SU-DHL-6 (cell line): ENCODE data around the gene TXNL1.

Experiments used
- EZH2phosphoT487 ChIP-seq: fragments of 200-600 bp; sonication (generic), shearing (Covaris generic); conservative IDR thresholded peaks from 2 replicates; pipeline ENCODE4 v1.6.1; 2018; ENCODE audit warnings: mild to moderate bottlenecking, antibody characterized with exemption, low read length, moderate library complexity, mixed read lengths
- TF ChIP-seq, protein P1 (sequence below): fragments of 200-600 bp; sonication (generic); IDR thresholded peaks from one replicate; pipeline ENCODE4 v1.5.1; 2017; ENCODE audit warnings: antibody characterized with exemption, mild to moderate bottlenecking, low read length, moderate library complexity; ENCODE audit not compliant: insufficient read depth, poor library complexity, severe bottlenecking

DNA sequence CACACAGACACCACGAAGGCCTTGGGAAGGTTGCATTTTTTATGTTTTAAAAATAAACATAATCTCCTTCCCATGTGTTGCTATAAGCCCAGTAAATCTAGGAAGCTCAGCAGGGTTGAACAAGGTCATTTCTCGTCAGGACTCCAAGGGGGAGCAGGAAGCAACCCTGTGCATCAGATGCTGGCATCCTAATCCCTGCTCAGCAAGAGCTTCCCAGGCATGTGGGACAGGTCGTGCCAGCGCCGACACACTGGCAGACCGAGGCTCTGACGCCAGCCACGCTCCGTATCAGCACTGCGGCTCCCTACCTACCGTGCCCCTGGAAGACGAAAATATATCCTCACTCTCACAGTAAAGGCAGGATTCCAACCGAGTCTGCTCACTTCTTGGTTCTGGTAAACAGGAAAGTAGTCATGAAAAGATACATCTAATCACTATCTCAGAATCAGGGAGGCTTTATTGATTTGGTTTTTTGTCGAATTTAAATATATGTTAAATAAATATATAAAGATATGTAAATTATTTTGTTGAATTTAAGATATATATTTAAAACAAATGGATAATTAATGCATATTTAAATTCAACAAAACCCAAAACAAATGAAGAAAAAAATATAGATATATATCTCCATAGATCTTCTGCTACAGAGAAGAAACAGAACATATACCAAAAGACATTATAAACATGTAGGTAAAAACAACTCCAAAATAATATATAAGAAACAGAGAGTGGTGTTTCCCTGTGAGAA, 61.4 kb downstream of the TXNL1 start:
- TF ChIP-seq, protein P1, sequence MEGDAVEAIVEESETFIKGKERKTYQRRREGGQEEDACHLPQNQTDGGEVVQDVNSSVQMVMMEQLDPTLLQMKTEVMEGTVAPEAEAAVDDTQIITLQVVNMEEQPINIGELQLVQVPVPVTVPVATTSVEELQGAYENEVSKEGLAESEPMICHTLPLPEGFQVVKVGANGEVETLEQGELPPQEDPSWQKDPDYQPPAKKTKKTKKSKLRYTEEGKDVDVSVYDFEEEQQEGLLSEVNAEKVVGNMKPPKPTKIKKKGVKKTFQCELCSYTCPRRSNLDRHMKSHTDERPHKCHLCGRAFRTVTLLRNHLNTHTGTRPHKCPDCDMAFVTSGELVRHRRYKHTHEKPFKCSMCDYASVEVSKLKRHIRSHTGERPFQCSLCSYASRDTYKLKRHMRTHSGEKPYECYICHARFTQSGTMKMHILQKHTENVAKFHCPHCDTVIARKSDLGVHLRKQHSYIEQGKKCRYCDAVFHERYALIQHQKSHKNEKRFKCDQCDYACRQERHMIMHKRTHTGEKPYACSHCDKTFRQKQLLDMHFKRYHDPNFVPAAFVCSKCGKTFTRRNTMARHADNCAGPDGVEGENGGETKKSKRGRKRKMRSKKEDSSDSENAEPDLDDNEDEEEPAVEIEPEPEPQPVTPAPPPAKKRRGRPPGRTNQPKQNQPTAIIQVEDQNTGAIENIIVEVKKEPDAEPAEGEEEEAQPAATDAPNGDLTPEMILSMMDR: no peak
- no peak for TF ChIP-seq EZH2phosphoT487
